Psoas muscle (tissue), 8 donors: ENCODE measurements around the gene TTN. TPM values are rescaled to one million over a fixed set of nuclear protein-coding genes. Genes with fewer than 3 reads are reported as not detected.

Experiments
- ATAC-seq, 4 donors: fragments of 200-7000 bp; cut with Tn5 transposase; one replicate each; pipeline ENCODE4 v1.9.1; 2020; ENCODE audit warnings: moderate library complexity in 3 of 4, mild to moderate bottlenecking in 2 of 4
- DNase-seq, 2 donors: peaks; one replicate each; pipeline ENCODE4 v3.0.0-alpha.2; 2020
- H3K27ac ChIP-seq: fragments of 200-600 bp; one replicate; pipeline ENCODE4 v1.8.0; 2022
- H3K27me3 ChIP-seq, 3 donors: fragments of 200-600 bp in 1 of 3; one replicate each; pipeline versions ENCODE4 v1.6.1 to v1.8.0; 2013 to 2022; ENCODE audit warnings: low read length in 2 of 3, mild to moderate bottlenecking in 2 of 3, moderate library complexity in 1 of 3; ENCODE audit not compliant: insufficient read depth in 3 of 3
- H3K36me3 ChIP-seq, 2 donors: fragments of 200-600 bp in 1 of 2; one replicate each; pipeline versions ENCODE4 v1.6.1 to v1.8.0; 2013 to 2022; ENCODE audit warnings: low read depth in 1 of 2, mild to moderate bottlenecking in 1 of 2, moderate library complexity in 1 of 2; ENCODE audit not compliant: insufficient read depth in 1 of 2
- H3K4me1 ChIP-seq: fragments of 200-600 bp; one replicate; pipeline ENCODE4 v1.8.0; 2022
- H3K4me3 ChIP-seq: fragments of 200-600 bp; one replicate; pipeline ENCODE4 v1.8.0; 2022; ENCODE audit warnings: mild to moderate bottlenecking
- H3K9me3 ChIP-seq: fragments of 200-600 bp; one replicate; pipeline ENCODE4 v1.8.0; 2022
- WGBS, 3 donors: extraction: QIAGEN DNeasy Blood & Tissue Kit; methylation state at CpG; one replicate each; pipeline versions ENCODE4 v1.1.6 to v1.1.7; 2013; 5-methylcytosine and 5-hydroxymethylcytosine counted together
- intact Hi-C, 2 donors: fragments of 100-400 bp; cut with DNase I; formaldehyde crosslinking; loops; one replicate each; pipeline versions ENCODE4 v1.11.0 to v1.14.2; 2022
- polyA plus RNA-seq, 3 donors: library from polyadenylated mRNA; stranded (reverse); fragments of 200-250 nt; gene quantifications; one replicate each; pipeline ENCODE4 v1.2.3, GENCODE V29; 2013
- total RNA-seq, 4 donors: library from RNA; stranded (reverse); fragmentation: NEBNext Ultra II Directional in 2 of 4; extraction: Animal tissue kit (Norgen Biotek cat#: 25700) in 2 of 4; gene quantifications; one replicate each; pipeline versions ENCODE4 v1.2.1 to v1.2.4, GENCODE V29; 2021 to 2023
- TF ChIP-seq, protein P1 (sequence below): fragments of 200-600 bp; IDR thresholded peaks from one replicate; pipeline ENCODE4 v1.8.0; 2022; ENCODE audit warnings: antibody characterized with exemption
- donor health status: healthy with polysubstance abuse.
- donor health status: DM: no; HTN: no; CAD: no; lungs with moderate emphysema.
- donor health status: Bipolar disorder and iron deficiency.
- donor health status: healthy.
- donor health status: DM: yes; HTN: yes; CAD: no.
- donor health status: DM: no; HTN: no; CAD: no.
- donor health status: DM: no; HTN: no; CAD: no.
- donor health status: DM: yes; HTN: yes; CAD: no.

The TTN gene
- total and polyA plus RNA-seq, 7 donors, result 137 to 7,650 (median 4,462) TPM

DNA sequence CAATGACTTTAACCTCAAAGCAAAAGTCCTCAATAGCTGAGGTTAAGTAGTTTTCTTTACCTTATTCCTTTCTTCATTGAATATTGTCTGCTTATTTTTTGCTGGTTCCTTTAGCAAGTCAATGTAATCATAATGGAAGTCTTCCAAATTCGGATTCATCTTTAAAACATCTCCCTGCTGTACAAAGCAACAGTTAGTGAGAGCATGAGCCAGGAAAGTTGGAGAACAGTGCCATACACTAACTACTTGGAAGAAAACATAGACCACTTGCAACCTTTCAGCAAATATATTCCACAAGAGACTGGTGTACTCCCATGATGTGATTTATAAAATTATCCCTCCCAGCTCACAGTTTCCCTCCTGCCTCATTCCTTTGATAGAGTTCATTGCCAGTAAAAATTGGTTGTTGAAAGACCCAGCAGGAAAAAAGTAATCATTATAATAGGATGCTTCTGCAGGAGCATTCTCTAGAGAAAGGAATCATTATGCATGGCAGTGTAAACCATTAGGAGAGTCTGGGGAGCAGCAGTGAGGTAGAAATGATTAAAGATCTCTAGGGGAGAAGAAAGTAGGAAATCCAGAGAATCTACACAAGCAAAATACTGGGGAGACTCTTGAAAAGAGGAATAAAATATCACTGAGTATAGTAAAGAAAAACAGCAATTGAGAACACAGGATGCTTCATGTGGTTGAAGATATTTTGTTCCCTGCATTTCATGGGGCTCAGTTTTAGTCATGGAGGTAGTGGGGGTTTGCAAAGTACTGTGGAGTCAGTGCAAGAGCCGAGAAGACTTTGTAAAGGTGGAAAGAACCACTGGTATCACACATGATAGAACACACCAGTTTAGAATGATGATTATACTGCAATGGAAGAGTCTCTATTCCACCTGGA, 38.6 kb upstream of the TTN start:
- H3K9me3 ChIP-seq, result no peaks in the 10 kb centered on the region
- peaks cover 35% of the 10 kb centered on the region for H3K4me1 ChIP-seq
- TF ChIP-seq, protein P1, sequence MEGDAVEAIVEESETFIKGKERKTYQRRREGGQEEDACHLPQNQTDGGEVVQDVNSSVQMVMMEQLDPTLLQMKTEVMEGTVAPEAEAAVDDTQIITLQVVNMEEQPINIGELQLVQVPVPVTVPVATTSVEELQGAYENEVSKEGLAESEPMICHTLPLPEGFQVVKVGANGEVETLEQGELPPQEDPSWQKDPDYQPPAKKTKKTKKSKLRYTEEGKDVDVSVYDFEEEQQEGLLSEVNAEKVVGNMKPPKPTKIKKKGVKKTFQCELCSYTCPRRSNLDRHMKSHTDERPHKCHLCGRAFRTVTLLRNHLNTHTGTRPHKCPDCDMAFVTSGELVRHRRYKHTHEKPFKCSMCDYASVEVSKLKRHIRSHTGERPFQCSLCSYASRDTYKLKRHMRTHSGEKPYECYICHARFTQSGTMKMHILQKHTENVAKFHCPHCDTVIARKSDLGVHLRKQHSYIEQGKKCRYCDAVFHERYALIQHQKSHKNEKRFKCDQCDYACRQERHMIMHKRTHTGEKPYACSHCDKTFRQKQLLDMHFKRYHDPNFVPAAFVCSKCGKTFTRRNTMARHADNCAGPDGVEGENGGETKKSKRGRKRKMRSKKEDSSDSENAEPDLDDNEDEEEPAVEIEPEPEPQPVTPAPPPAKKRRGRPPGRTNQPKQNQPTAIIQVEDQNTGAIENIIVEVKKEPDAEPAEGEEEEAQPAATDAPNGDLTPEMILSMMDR, result no peak
- H3K27me3 ChIP-seq, result no peaks in the 10 kb centered on the region
- peak overlapping the region; percentile 30 for H3K4me3 ChIP-seq
- DNase-seq (no peak), ATAC-seq (peak in 3 of 4 donors; percentile 41 to 77 (median 75))
- peaks cover 0 to 7% of the 10 kb centered on the region in 2 donors for H3K36me3 ChIP-seq
- WGBS, 3 donors, result 34 to 47% (median 39%) methylated on average over 2 of the region's 2 CpGs
- intact Hi-C loops, result no loop called here
- H3K27ac ChIP-seq, result peak overlapping the region; percentile 81

DNA sequence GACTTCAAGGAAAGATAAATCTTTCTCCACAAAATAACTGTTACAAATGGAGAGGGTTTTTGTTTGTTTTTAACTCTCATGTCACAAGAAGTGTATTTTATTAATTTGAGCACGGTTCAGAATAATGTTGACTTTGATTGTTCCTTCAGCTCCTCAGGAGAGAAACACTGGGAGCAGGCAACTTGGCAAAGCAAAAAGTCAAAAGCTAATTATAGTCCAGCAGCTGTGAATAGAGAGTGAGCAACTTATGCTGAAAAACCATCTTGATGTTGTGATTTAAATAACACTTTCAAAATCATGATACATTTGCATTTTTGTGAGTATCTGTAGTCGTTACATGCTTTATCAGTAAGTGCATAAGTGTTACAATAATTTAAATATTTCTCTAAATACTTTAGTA, 37.5 kb upstream of the TTN start:
- Histone ChIP-seq H3K27me3 (no peaks in the 10 kb centered on the region), H3K4me1 (peaks cover 35% of the 10 kb centered on the region), H3K4me3 (peak overlapping the region; percentile 30), H3K9me3 (no peaks in the 10 kb centered on the region), H3K36me3 (peaks cover 0 to 7% of the 10 kb centered on the region in 2 donors), H3K27ac (peak overlapping the region; percentile 81)
- DNase-seq (no peak), ATAC-seq (peak; percentile 61 to 89 (median 78))
- TF ChIP-seq, protein P1, result no peak
- 17 to 36% (median 18%) methylated on average over 2 of the region's 2 CpGs for WGBS, 3 donors
- intact Hi-C loops, result no loop called here

DNA sequence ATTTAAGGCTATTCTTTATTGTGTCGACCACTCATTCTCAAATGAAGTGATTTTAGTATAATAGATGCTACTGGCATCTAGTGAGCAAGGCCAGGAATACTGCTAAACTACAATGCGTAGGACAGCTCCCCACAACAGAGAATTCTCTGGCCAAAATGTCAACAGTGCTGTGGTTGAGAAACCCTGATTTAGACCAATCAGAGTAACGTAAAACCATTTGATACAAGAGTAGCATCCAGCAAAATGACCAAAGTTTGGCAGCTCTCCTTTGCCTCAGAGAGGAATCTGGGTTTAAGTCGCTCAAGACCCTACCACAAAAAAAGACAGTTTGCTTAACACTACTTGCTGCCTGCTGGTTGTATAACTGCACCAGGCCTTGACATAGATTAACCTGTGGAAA, 37.0 kb upstream of the TTN start:
- no peaks in the 10 kb centered on the region for H3K27me3 ChIP-seq
- peak overlapping the region; percentile 81 for H3K27ac ChIP-seq
- 38 to 49% (median 38%) methylated on average over 4 of the region's 4 CpGs for WGBS, 3 donors
- peak overlapping the region; percentile 30 for H3K4me3 ChIP-seq
- H3K36me3 ChIP-seq, result peaks cover 0 to 7% of the 10 kb centered on the region in 2 donors
- TF ChIP-seq, protein P1, result no peak
- peak; percentile 65 to 78 (median 68) for ATAC-seq
- no peak for DNase-seq
- peaks cover 35% of the 10 kb centered on the region for H3K4me1 ChIP-seq
- intact Hi-C loops, result no loop called here
- no peaks in the 10 kb centered on the region for H3K9me3 ChIP-seq

GRCh38 chr2:178843697-178844096, 36.5 kb upstream of the TTN start:
- WGBS, 3 donors, result 29 to 44% (median 29%) methylated on average over 1 of the region's 1 CpG
- no peak for DNase-seq
- Histone ChIP-seq H3K9me3 (no peaks in the 10 kb centered on the region), H3K4me3 (peak overlapping the region; percentile 30), H3K27me3 (no peaks in the 10 kb centered on the region), H3K27ac (peak overlapping the region; percentile 81), H3K4me1 (peaks cover 35% of the 10 kb centered on the region), H3K36me3 (peaks cover 0 to 7% of the 10 kb centered on the region in 2 donors)
- intact Hi-C loops, result no loop called here
- ATAC-seq, result no peak
- TF ChIP-seq, protein P1, result no peak
